CD4-positive, CD25-positive, alpha-beta regulatory T cell (primary cell): Measurements from ENCODE around the gene PDE4DIP. TPM values are rescaled to one million over a fixed set of nuclear protein-coding genes. Genes with fewer than 3 reads are reported as not detected.
"Not testable (repeated sequence)": the region's sequence is repeated elsewhere in the genome, so short reads cannot be mapped to it uniquely, and the experiment has no call there.

ENCODE experiments used
- ATAC-seq, 2 donors: fragments of 150-1000 bp; cut with Tn5 transposase; one replicate each; pipeline ENCODE4 v1.10.0; 2021; ENCODE audit warnings: low read depth in 2 of 2, moderate number of reproducible peaks in 2 of 2, moderate library complexity in 1 of 2
- DNase-seq, 3 donors: peaks; one replicate each; pipeline versions ENCODE4 v3.0.0 to v3.0.0-alpha.2; 2012 to 2022; ENCODE audit warnings: mixed read lengths in 1 of 3
- H3K27ac ChIP-seq: one replicate; pipeline ENCODE4 v1.7.0; 2013; ENCODE audit warnings: mild to moderate bottlenecking, low read length; ENCODE audit not compliant: insufficient read depth, poor library complexity, severe bottlenecking
- H3K27me3 ChIP-seq: one replicate; pipeline ENCODE4 v1.7.0; 2013; ENCODE audit warnings: low read length; ENCODE audit not compliant: control insufficient read depth, insufficient read depth
- H3K36me3 ChIP-seq: one replicate; pipeline ENCODE4 v1.7.0; 2013; ENCODE audit warnings: mild to moderate bottlenecking, low read length, moderate library complexity; ENCODE audit not compliant: control insufficient read depth, insufficient read depth
- H3K4me1 ChIP-seq: 2 replicates; pipeline ENCODE4 v1.7.0; 2013; ENCODE audit warnings: mild to moderate bottlenecking, low read length; ENCODE audit not compliant: insufficient read depth, control insufficient read depth, poor library complexity, severe bottlenecking
- H3K4me3 ChIP-seq: one replicate; pipeline ENCODE4 v1.7.0; 2013; ENCODE audit warnings: low read depth, mild to moderate bottlenecking, low read length, moderate library complexity
- H3K9me3 ChIP-seq, 2 experiments: 1 replicate in 1 of 2; 2 replicates in 1 of 2; pipeline ENCODE4 v1.7.0; 2013; ENCODE audit warnings: low read length in 2 of 2, mild to moderate bottlenecking in 1 of 2, moderate library complexity in 1 of 2; ENCODE audit not compliant: control insufficient read depth in 2 of 2
- H3K27ac Mint-ChIP-seq, 3 donors: one replicate each; pipeline ENCODE4 v1.8.0; 2020 to 2022; ENCODE audit warnings: mild to moderate bottlenecking in 3 of 3, mixed read lengths in 3 of 3, moderate library complexity in 2 of 3
- H3K27me3 Mint-ChIP-seq: one replicate; pipeline ENCODE4 v1.8.0; 2022; ENCODE audit warnings: mild to moderate bottlenecking, mixed read lengths
- H3K36me3 Mint-ChIP-seq: one replicate; pipeline ENCODE4 v1.8.0; 2020; ENCODE audit warnings: mixed read lengths
- H3K4me1 Mint-ChIP-seq, 4 donors: one replicate each; pipeline ENCODE4 v1.8.0; 2020 to 2022; ENCODE audit warnings: mixed read lengths in 4 of 4, mild to moderate bottlenecking in 1 of 4
- H3K4me3 Mint-ChIP-seq, 4 donors: one replicate each; pipeline ENCODE4 v1.8.0; 2020 to 2022; ENCODE audit warnings: mild to moderate bottlenecking in 4 of 4, mixed read lengths in 4 of 4, moderate library complexity in 3 of 4
- H3K9me3 Mint-ChIP-seq, 7 donors: one replicate each; pipeline ENCODE4 v1.8.0; 2020 to 2022; ENCODE audit warnings: mixed read lengths in 7 of 7, mild to moderate bottlenecking in 3 of 7, moderate library complexity in 2 of 7
- polyA plus RNA-seq, 4 donors: library from polyadenylated mRNA; unstranded; fragments of 300-500 nt; fragmentation: Illumina TruSeq; gene quantifications; one replicate each; pipeline ENCODE4 v1.2.3, GENCODE V29; 2021
- total RNA-seq: library from RNA; stranded (reverse); gene quantifications from one replicate; pipeline ENCODE4 v1.2.3, GENCODE V29; 2022

PDE4DIP gene
- total and polyA plus RNA-seq, 5 donors from 2014 or later, result 22.3 to 50.8 (median 34.2) TPM

GRCh38 chr1:148935381-148936002 lies 91.3 kb downstream of the PDE4DIP start:
- H3K27ac ChIP-seq, H3K4me1 ChIP-seq, H3K36me3 Mint-ChIP-seq, H3K4me3 Mint-ChIP-seq, H3K4me1 Mint-ChIP-seq, H3K27ac Mint-ChIP-seq, H3K4me3 ChIP-seq, H3K27me3 ChIP-seq, H3K36me3 ChIP-seq, DNase-seq, H3K9me3 ChIP-seq, H3K27me3 Mint-ChIP-seq, H3K9me3 Mint-ChIP-seq: not testable (repeated sequence)
- ATAC-seq, result peak; percentile 16 to 44

DNA sequence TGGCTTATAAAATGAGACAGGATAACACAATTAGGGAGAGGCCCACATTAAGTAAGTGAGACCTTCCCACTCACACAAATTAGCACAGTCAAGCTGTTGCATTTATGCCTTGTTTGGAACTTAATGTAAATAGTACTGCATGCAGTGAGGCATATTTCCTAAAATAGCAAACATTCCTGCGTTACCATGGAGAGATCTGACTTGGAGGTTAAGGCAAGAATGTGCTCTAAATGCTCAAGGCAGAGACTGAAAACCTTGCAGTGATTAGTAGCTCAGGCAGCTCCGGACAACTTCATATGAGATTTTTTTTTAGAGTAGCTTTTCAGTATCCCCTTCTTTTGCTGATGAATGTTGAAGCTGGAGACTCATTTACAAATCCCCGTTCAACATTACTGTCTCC lies 98.7 kb downstream of the PDE4DIP start:
- H3K4me1 ChIP-seq, H3K27me3 Mint-ChIP-seq, ATAC-seq, H3K27me3 ChIP-seq, H3K4me1 Mint-ChIP-seq, DNase-seq, H3K4me3 ChIP-seq, H3K36me3 Mint-ChIP-seq, H3K9me3 Mint-ChIP-seq, H3K36me3 ChIP-seq, H3K27ac Mint-ChIP-seq, H3K27ac ChIP-seq, H3K4me3 Mint-ChIP-seq, H3K9me3 ChIP-seq: not testable (repeated sequence)

DNA sequence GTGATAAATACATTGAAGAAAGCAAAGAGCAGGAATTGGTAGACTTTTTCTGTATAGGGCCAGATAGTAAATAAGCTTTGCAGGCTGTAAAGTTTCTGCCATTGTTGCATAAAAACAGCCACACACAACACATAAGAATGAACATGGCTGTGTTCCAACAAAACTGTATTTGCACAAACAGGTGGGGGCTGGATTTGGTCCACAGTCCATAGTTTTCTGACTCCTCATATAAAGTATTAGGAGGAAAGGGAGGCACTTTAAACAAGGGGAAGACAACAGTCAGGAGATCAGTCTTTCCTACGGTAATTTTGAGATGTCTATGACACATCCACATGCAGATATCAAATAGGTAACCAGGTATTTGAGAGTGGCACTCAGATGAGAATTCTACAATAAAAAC lies 100.9 kb downstream of the PDE4DIP start:
- not testable (repeated sequence) for DNase-seq, H3K27ac ChIP-seq, H3K4me3 Mint-ChIP-seq, ATAC-seq, H3K36me3 Mint-ChIP-seq, H3K36me3 ChIP-seq, H3K9me3 ChIP-seq, H3K9me3 Mint-ChIP-seq, H3K27me3 Mint-ChIP-seq, H3K4me1 ChIP-seq, H3K27ac Mint-ChIP-seq, H3K4me3 ChIP-seq, H3K27me3 ChIP-seq
- peaks cover 0 to 13% (median 2%) of the 10 kb centered on the region in 4 donors for H3K4me1 Mint-ChIP-seq

DNA sequence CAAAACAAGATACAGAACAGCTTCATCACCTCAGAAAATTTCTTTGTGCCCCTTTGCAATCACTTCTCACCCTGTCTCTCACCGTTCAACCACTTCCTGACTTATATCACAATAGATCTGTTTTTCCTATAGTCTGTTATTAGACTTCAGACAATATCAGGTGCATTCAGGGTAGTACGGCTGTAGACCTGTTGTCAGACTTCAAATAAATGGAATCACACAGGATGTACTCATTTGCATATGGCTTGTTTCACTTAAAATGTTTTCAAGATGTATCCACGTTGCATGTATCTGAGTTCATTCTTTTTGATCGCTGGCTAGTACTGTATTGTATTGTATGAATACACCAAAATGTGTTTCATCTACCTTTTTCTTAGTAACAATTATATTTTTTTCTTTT lies 104.5 kb downstream of the PDE4DIP start:
- not testable (repeated sequence) for H3K27me3 Mint-ChIP-seq, H3K27me3 ChIP-seq
- peak; percentile 70 to 75 for ATAC-seq

DNA sequence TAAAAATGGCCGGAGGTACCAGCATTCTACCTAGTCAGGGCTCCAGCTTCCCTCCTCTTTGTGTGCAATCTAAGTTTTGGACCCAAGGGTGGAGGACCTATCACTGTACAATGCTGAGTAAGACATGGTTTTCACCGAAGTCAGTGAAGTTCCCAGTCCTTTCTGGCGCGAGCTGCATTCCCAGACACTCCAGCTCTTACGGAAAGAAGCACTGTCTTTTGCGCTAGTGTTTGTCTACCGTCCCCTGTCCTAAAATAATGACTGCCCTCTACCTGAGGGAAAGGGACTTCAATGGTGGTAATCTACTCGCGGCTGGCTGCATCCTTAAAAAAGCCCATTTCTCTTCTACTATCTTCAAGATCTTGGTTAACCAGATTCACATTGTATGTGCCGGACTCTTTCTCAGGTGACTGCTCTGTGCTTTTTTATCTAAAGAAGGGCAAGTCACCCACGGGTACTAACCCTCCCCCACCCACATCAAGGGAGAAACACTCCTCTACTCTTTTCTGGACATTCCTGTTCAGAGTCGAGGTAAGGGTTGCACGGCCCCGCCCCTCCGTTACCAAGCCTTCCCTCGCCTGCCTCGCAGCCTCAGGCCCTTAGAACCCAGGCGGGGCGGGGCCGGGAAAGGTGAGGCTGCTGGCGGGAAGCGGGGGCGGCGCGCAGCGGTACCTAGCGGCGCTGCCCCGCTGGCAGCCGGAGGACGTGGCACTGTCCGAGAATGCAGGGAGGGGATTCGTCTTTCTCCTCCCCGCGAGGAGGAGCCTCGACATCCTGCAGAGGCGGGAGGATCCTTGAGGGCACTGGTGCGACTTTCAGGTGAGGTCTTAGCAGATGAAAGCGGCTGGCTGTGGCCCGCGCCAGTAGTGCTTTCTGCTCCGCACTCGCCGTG lies 107.4 kb downstream of the PDE4DIP start:
- not testable (repeated sequence) for H3K27me3 Mint-ChIP-seq, H3K36me3 Mint-ChIP-seq, H3K36me3 ChIP-seq, H3K27ac ChIP-seq, H3K27me3 ChIP-seq, H3K9me3 Mint-ChIP-seq, H3K9me3 ChIP-seq, H3K4me1 ChIP-seq
- peak overlapping the region; percentile 44 for H3K4me3 ChIP-seq
- ATAC-seq (peak; percentile 66 to 69), DNase-seq (peak; percentile 67 to 85 (median 70))
- Mint-ChIP-seq H3K4me3 (peak overlapping the region; percentile 87 to 93 (median 90)), H3K27ac (peak overlapping the region; percentile 90 to 98 (median 92)), H3K4me1 (peaks cover 4 to 26% (median 11%) of the 10 kb centered on the region in 4 donors)

More for the DNA sequence above, 104.5 kb downstream of the PDE4DIP start:
- H3K4me3 ChIP-seq, H3K9me3 ChIP-seq, H3K4me1 ChIP-seq, H3K9me3 Mint-ChIP-seq, H3K36me3 ChIP-seq, H3K36me3 Mint-ChIP-seq, H3K27ac ChIP-seq: not testable (repeated sequence)
- peak overlapping the region in 3 of 4 donors; percentile 34 to 66 (median 53) for H3K4me3 Mint-ChIP-seq
- H3K4me1 Mint-ChIP-seq, result peaks cover 4 to 23% (median 7%) of the 10 kb centered on the region in 4 donors
- peak overlapping the region in 1 of 3 donors; percentile 15 for H3K27ac Mint-ChIP-seq
- peak in 2 of 3 donors; percentile 64 to 75 for DNase-seq

GRCh38 chr1:148952253-148952937 lies 108.2 kb downstream of the PDE4DIP start:
- not testable (repeated sequence) for H3K27me3 ChIP-seq, H3K36me3 ChIP-seq, H3K27ac Mint-ChIP-seq, H3K27ac ChIP-seq, H3K9me3 Mint-ChIP-seq, H3K4me1 ChIP-seq, H3K27me3 Mint-ChIP-seq, H3K9me3 ChIP-seq, H3K36me3 Mint-ChIP-seq
- ATAC-seq (peak; percentile 59 to 68), DNase-seq (peak in 2 of 3 donors; percentile 59 to 60)
- peak overlapping the region; percentile 89 to 96 (median 92) for H3K4me3 Mint-ChIP-seq
- peak overlapping the region; percentile 72 for H3K4me3 ChIP-seq
- H3K4me1 Mint-ChIP-seq, result peaks cover 4 to 24% (median 10%) of the 10 kb centered on the region in 4 donors

GRCh38 chr1:148952938-148953616 lies 108.8 kb downstream of the PDE4DIP start:
- H3K36me3 ChIP-seq, H3K27me3 Mint-ChIP-seq, H3K36me3 Mint-ChIP-seq, ATAC-seq, H3K9me3 ChIP-seq, H3K27ac ChIP-seq, H3K4me1 ChIP-seq, H3K27ac Mint-ChIP-seq, H3K27me3 ChIP-seq, H3K9me3 Mint-ChIP-seq: not testable (repeated sequence)
- peak overlapping the region; percentile 87 to 96 (median 92) for H3K4me3 Mint-ChIP-seq
- DNase-seq, result peak in 1 of 3 donors; percentile 36
- H3K4me1 Mint-ChIP-seq, result peaks cover 4 to 23% (median 10%) of the 10 kb centered on the region in 4 donors
- H3K4me3 ChIP-seq, result peak overlapping the region; percentile 72
